ENCODE data around the gene EVI2B. TPM values are rescaled to one million over a fixed set of nuclear protein-coding genes. Genes with fewer than 3 reads are reported as not detected.
"Not testable (repeated sequence)": the region's sequence is repeated elsewhere in the genome, so short reads cannot be mapped to it uniquely, and the experiment has no call there.

The EVI2B gene
- total RNA-seq, 1 donor from 2014 or later, result not detected

DNA sequence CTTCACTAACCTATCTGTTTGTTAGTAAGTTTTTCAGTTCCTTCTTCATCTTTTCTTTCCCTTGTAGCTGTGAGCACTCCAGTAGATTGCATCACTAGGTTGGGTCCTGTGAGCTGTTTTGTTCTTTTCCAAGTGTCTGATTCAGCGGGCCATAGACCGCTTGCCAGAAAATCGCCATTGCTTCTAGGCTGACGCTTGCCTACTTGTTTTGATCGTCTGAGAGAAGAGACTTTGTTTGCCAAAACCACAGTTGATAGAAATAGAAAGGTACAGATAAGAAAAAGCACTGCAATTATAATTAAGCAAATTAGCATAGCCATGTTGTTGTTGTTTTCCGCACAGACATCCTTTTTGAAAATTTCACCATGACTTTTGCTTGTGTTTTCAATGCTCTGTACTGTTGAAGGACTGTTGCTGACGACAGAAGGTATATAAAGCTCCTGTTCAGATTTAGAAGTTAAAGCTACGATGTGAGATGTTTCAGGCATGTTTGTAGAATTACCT is 4.5 kb upstream of the EVI2B start:
- peaks cover 7% of the 10 kb centered on the region for H3K4me1 ChIP-seq
- Mint-ChIP-seq H3K4me1 (no peaks in the 10 kb centered on the region), H3K27me3 (ENCODE audit: insufficient read depth, low read depth) (no peaks in the 10 kb centered on the region), H3K36me3 (peaks cover 3% of the 10 kb centered on the region), H3K4me3 (no peak overlapping the region), H3K9me3 (no peaks in the 10 kb centered on the region), H3K27ac (no peak overlapping the region)
- peak; percentile 18 for DNase-seq (ENCODE audit: low spot score)
- no peaks in the 10 kb centered on the region for H3K9me3 ChIP-seq (ENCODE audit: low read depth)
- no peak overlapping the region for H2AFZ ChIP-seq (replicated peaks)
- H3K27ac ChIP-seq, result peak overlapping the region; percentile 17
- TF ChIP-seq EZH2phosphoT487 (IDR thresholded peaks at IDR 0.05), result no peak
- TF ChIP-seq, protein P1, sequence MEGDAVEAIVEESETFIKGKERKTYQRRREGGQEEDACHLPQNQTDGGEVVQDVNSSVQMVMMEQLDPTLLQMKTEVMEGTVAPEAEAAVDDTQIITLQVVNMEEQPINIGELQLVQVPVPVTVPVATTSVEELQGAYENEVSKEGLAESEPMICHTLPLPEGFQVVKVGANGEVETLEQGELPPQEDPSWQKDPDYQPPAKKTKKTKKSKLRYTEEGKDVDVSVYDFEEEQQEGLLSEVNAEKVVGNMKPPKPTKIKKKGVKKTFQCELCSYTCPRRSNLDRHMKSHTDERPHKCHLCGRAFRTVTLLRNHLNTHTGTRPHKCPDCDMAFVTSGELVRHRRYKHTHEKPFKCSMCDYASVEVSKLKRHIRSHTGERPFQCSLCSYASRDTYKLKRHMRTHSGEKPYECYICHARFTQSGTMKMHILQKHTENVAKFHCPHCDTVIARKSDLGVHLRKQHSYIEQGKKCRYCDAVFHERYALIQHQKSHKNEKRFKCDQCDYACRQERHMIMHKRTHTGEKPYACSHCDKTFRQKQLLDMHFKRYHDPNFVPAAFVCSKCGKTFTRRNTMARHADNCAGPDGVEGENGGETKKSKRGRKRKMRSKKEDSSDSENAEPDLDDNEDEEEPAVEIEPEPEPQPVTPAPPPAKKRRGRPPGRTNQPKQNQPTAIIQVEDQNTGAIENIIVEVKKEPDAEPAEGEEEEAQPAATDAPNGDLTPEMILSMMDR (IDR thresholded peaks at IDR 0.05), result no peak
- no peak for TF ChIP-seq EZH2 (IDR thresholded peaks at IDR 0.05)
- H3K9ac ChIP-seq, result no peak overlapping the region
- no peaks in the 10 kb centered on the region for H3K27me3 ChIP-seq
- H3K4me3 ChIP-seq, result no peak overlapping the region
- no peaks in the 10 kb centered on the region for H4K20me1 ChIP-seq (ENCODE audit: low read depth)
- H3K79me2 ChIP-seq (ENCODE audit: low read depth), result no peaks in the 10 kb centered on the region
- H3F3A ChIP-seq (ENCODE audit: low read depth), result peaks cover 7% of the 10 kb centered on the region
- no peaks in the 10 kb centered on the region for H3K36me3 ChIP-seq
- no peak overlapping the region for H3K4me2 ChIP-seq

DNA sequence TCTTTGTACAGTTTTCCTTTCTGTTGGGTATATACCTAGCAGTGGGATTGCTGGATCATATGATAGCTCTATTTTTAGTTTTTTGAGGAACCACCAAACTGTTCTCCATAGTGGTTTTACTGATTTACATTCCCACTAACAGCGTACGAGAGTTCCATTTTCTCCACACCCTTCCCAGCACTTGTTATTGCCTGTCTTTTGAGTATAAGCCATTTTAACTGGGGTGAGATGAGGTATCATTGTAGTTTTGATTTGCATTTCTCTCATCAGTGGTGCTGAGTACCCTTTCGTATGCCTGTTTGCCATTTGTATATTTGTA is 887 bp upstream of the EVI2B start:
- no peak overlapping the region for H3K4me3 ChIP-seq
- H3K79me2 ChIP-seq (ENCODE audit: low read depth), result no peaks in the 10 kb centered on the region
- no peaks in the 10 kb centered on the region for H3K36me3 ChIP-seq
- no peaks in the 10 kb centered on the region for H3K9me3 ChIP-seq (ENCODE audit: low read depth)
- no peak overlapping the region for H3K9ac ChIP-seq
- DNase-seq (ENCODE audit: low spot score), result no peak
- no peak overlapping the region for H3K27ac Mint-ChIP-seq
- H3K36me3 Mint-ChIP-seq, result peaks cover 3% of the 10 kb centered on the region
- H3K9me3 Mint-ChIP-seq, result no peaks in the 10 kb centered on the region
- no peak overlapping the region for H2AFZ ChIP-seq (replicated peaks)
- H3K4me2 ChIP-seq, result no peak overlapping the region
- H3K27me3 Mint-ChIP-seq (ENCODE audit: insufficient read depth, low read depth), result no peaks in the 10 kb centered on the region
- no peak overlapping the region for H3K27ac ChIP-seq
- no peaks in the 10 kb centered on the region for H3K27me3 ChIP-seq
- no peak overlapping the region for H3K4me3 Mint-ChIP-seq
- TF ChIP-seq EZH2phosphoT487 (IDR thresholded peaks at IDR 0.05) (no peak), EZH2 (IDR thresholded peaks at IDR 0.05) (no peak)
- TF ChIP-seq, protein P1 (IDR thresholded peaks at IDR 0.05), result no peak
- no peaks in the 10 kb centered on the region for H4K20me1 ChIP-seq (ENCODE audit: low read depth)
- H3K4me1 ChIP-seq, result peaks cover 7% of the 10 kb centered on the region
- H3K4me1 Mint-ChIP-seq, result no peaks in the 10 kb centered on the region
- H3F3A ChIP-seq (ENCODE audit: low read depth), result peaks cover 7% of the 10 kb centered on the region

DNA sequence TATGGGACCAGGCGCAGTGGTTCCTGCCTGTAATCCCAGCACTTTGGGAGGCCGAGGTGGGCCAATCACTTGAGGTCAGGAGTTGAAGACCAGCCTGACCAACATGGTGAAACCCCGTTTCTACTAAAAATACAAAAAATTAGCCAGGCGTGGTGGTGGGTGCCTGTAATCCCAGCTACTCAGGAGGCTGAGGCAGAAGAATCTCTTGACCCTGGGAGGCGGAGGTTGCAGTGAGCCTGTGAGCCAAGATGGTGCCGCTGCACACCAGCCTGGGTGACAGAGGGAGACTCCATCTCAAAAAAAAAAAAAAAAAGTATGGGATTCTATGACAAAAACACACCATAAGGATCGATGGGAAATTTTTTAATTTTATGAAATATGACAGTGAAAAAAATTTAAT is 1.6 kb downstream of the EVI2B start:
- H3K27ac Mint-ChIP-seq; H3K79me2 ChIP-seq (ENCODE audit: low read depth); H3K4me3 ChIP-seq; H3K27me3 ChIP-seq; H3K27me3 Mint-ChIP-seq (ENCODE audit: insufficient read depth, low read depth); H3K4me1 Mint-ChIP-seq; H3K36me3 Mint-ChIP-seq; H2AFZ ChIP-seq (replicated peaks); H4K20me1 ChIP-seq (ENCODE audit: low read depth); H3K4me2 ChIP-seq; H3K36me3 ChIP-seq; DNase-seq (ENCODE audit: low spot score); H3K9me3 Mint-ChIP-seq; H3K27ac ChIP-seq; H3K9me3 ChIP-seq (ENCODE audit: low read depth); H3K4me1 ChIP-seq; H3F3A ChIP-seq (ENCODE audit: low read depth); H3K4me3 Mint-ChIP-seq; H3K9ac ChIP-seq: not testable (repeated sequence)

DNA sequence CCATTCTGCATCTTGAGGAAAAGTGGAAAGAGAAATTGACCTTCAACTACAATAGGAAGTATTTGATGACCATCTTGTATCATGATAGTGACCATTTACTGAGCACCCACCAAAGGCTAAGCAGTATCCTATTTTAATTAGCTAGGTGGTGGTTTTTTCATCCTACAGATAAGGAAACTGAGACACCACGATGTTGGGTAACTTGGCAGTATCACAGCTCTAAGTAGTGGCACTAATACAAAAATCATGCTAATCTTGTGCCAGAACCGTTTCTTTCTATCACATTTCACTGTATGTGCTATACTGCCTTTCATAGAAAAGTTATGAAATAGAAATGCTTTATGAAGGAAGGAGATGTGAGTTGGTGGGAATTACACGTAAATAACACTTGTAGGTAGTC is 2.3 kb downstream of the EVI2B start:
- Mint-ChIP-seq H3K4me1 (no peaks in the 10 kb centered on the region), H3K27me3 (ENCODE audit: insufficient read depth, low read depth) (no peaks in the 10 kb centered on the region), H3K9me3 (no peaks in the 10 kb centered on the region), H3K27ac (no peak overlapping the region), H3K4me3 (no peak overlapping the region), H3K36me3 (peaks cover 3% of the 10 kb centered on the region)
- Histone ChIP-seq H3F3A (ENCODE audit: low read depth) (no peaks in the 10 kb centered on the region), H2AFZ (replicated peaks) (no peak overlapping the region), H3K4me1 (no peaks in the 10 kb centered on the region), H3K36me3 (no peaks in the 10 kb centered on the region), H4K20me1 (ENCODE audit: low read depth) (no peaks in the 10 kb centered on the region), H3K4me2 (no peak overlapping the region), H3K27me3 (no peaks in the 10 kb centered on the region), H3K79me2 (ENCODE audit: low read depth) (no peaks in the 10 kb centered on the region), H3K9me3 (ENCODE audit: low read depth) (no peaks in the 10 kb centered on the region), H3K9ac (no peak overlapping the region), H3K27ac (no peak overlapping the region), H3K4me3 (no peak overlapping the region)
- TF ChIP-seq, protein P1 (IDR thresholded peaks at IDR 0.05), result no peak
- TF ChIP-seq EZH2 (IDR thresholded peaks at IDR 0.05) (no peak), EZH2phosphoT487 (IDR thresholded peaks at IDR 0.05) (no peak)
- DNase-seq (ENCODE audit: low spot score), result no peak
